GM18505 (cell line): ENCODE data around the gene TCEANC2.

Source experiments
- ATAC-seq: cut with Tn5 transposase; IDR thresholded peaks from one replicate; pipeline ENCODE4 v1.9.1; 2021; ENCODE audit not compliant: unreplicated experiment
- POLR2A ChIP-seq: IDR thresholded peaks from 4 replicates; pipeline ENCODE4 v1.6.1; 2011; ENCODE audit warnings: borderline replicate concordance; ENCODE audit not compliant: insufficient read depth, insufficient read length; ENCODE audit errors: extremely low read depth

Gene TCEANC2

GRCh38 chr1:54105736-54106269 is 52.4 kb downstream of the TCEANC2 start:
- ATAC-seq: no peak
- TF ChIP-seq POLR2A: no peak

DNA sequence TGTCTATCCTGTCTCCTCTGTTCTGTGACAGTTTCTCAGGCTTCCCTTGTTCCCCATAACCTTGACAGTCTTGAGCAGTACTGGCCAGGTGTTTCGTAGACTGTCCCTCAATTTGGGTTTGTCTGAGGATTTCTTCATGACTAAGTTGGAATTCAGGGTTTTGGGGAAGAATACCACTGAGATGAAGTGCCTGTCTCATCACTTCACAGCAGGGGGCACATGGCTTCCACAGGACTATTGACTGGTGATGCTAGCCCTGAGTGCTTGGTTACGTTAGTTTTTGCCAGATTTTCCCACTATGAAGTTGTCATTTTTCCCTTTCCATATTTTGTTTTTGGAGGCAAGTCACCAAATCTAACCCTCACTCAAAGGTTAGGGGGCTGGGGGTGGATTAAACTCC is 53.7 kb downstream of the TCEANC2 start:
- ATAC-seq: no peak
- TF ChIP-seq POLR2A: no peak

- TF ChIP-seq POLR2A: no peak
- ATAC-seq: no peak
Observed at GRCh38 chr1:54108156-54108555, 54.7 kb downstream of the TCEANC2 start.

DNA sequence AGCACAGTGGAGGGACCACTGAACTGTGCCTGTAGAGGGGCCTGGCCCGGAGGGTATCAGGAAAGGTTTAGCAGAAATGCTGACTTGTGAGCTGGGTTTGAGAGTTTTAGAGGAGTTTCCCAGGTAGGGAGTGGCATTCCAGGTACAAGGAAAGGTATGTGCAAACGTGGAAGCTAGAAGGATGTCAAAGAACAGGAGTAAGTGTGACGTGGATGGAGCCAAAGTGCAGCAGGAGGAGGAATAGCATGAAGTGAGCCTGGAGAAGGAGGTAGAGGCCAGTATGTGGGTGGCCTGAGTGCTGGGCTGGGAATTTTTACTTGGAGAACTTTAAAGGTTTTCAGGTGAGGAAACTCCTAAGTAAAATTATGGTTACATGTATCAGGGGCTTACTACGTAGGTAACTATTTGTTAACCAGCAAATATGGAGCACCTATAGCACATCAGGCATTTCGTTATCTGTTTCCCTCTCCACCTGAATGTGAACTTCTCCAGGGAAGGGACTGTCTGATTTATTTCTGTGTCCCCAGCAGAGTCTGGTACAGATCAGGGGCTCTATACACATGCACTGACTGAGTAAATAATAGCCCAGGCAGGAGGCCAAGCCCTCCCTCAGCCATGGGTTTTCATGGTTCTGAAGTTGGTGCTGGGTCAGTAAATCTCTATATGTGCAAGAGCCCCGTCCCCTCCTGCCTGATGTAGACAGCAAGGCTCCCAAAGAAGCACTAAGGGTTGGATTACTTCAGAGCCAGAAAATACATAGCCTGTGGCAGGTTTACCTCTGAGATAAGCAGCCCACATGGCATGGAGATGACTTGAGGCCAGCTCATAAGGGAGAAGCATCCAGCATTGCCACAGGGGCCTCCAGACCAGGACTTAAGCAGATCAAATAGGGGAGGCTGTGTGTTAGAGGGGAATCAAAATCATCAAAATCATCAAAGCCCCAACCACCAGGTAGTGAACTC is 56.0 kb downstream of the TCEANC2 start:
- no peak for ATAC-seq
- no peak for TF ChIP-seq POLR2A

DNA sequence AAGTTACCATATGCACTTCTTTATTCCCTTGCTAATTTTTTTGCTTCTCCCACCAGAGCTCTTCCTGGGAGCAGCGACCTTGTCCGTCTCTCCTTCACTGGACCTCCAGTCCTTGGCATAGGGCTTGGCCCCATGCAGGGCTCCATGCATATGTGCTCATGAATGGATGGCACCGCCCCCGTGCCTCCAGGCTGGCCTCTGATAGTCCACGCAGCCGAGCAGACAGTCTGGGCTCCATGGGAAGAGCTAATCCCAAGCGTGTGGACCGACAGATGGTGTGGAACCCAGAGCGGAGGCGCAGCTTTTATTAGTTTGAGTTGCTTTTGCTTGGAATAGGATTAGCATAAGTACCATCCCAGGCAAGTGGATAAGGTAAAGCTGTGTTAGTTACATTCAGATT is 57.6 kb downstream of the TCEANC2 start:
- no peak for TF ChIP-seq POLR2A
- ATAC-seq: no peak

GRCh38 chr1:54111624-54112023 is 58.2 kb downstream of the TCEANC2 start:
- ATAC-seq: no peak
- TF ChIP-seq POLR2A: no peak

- ATAC-seq: no peak
- TF ChIP-seq POLR2A: no peak
Observed at GRCh38 chr1:54112027-54112426, 58.6 kb downstream of the TCEANC2 start.

GRCh38 chr1:54112705-54113368 is 59.4 kb downstream of the TCEANC2 start:
- no peak for ATAC-seq
- no peak for TF ChIP-seq POLR2A

DNA sequence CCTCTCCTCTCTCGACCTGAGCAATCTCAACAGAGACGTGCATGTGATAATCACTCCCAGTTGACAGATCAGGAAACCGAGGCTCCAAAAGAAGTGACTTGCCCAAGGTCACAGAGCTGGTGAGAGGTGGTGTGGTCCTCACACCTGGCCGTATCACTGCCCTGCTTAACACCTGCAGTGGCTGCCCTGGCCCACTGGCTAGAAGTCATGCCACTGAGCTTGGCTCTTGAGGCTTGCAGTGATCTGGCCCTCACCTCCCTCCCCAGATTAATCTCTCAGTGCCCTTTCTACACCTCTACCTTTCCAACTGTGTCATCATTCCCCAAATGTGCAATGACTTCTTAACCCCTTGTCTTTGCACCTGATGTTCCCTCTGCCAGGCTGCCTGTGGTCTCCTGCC is 60.6 kb downstream of the TCEANC2 start:
- no peak for TF ChIP-seq POLR2A
- ATAC-seq: no peak

DNA sequence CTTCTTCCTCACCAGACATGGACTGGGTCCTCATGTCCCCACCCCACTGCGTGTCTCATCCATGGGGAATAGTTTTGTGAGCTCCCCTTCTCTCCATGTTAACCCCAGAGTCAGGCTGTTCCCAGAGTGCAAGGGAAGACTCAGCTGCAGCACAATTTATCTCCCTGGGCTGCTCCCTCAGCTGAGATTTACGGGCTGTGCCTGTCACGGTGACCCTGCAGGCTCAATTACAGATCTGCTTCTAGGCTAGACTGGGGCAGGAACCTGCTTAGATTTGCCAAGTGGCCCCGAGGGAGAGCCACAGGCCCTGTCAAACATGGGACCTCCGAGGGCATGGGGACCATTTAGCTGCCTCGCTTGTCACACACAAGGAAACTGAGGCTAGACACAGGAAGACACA is 61.5 kb downstream of the TCEANC2 start:
- no peak for ATAC-seq
- TF ChIP-seq POLR2A: no peak

GRCh38 chr1:54115520-54115919 is 62.1 kb downstream of the TCEANC2 start:
- no peak for TF ChIP-seq POLR2A
- no peak for ATAC-seq

DNA sequence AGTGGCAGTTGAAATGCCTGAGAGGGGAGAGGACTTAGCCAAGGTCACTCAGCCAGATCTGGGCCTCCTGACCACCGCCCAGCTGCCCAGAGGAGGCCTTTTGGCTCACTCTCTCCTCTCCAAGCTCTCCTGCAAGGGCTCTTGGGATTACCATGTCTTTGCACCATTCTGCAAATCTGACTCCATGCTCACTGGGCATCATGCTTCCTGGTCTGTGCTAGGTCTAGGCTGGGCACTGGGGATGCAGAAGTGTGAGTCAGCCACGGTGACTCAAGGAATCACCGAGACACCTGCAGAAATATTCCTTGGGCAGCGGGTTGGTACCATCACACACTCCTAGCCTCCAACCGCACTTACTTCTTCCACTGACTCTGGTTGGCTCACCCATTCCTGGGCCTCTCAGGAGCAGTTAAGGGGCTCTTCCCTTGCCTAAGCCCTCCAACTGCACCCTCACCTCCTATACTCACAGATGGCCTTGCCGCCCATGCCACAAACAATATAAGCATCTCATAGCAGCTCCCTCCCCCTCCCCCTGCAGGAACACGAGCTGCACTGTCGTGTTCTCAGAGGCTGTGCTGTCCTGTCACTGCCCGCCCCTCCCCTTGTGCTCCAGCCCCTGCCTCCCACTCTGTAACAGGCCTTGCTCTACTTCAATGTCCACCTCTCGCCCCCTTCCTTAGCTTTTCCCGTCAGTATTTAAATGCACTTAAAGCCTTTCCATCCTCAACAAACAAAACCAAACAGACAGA is 64.6 kb downstream of the TCEANC2 start:
- ATAC-seq: no peak

DNA sequence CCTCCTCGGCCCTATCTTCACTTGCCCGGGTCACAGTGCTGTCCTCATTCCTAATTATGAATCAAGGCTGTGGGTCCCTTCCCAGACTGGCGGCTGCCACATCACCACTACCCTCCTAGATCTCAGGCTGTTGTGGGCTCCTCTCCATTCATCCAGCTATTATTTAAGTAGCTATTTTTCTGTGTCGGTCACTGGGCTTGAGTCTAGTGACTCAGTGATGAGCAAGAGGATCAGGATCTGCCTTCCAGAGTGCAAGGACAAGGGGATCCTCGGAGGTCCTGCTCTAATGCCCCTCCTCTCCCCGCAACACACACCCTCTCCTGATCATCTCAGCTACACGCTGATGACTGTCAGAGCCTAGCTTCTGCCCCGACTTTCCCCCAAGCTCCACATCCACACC is 65.3 kb downstream of the TCEANC2 start:
- TF ChIP-seq POLR2A: no peak
- no peak for ATAC-seq

More for the DNA sequence above, 64.6 kb downstream of the TCEANC2 start:
- TF ChIP-seq POLR2A: no peak
